ENCODE data around the gene TEK.

The TEK gene

GRCh38 chr9:27272103-27272502, 163.1 kb downstream of the TEK start:
- H3K36me3 ChIP-seq (ENCODE audit: insufficient read depth, low read length), result no peaks in the 10 kb centered on the region
- no peak overlapping the region for H3K4me3 ChIP-seq (ENCODE audit: low read depth in 1 of 2, low read length in 2 of 2)
- H2AFZ ChIP-seq (ENCODE audit: low read depth, low read length), result no peak overlapping the region
- no peaks in the 10 kb centered on the region for H3K4me1 ChIP-seq (ENCODE audit: insufficient read depth, low read length)
- no peak overlapping the region for H3K4me2 ChIP-seq (ENCODE audit: insufficient read depth, low read length)
- H3K27ac ChIP-seq (ENCODE audit: low read length), result no peak overlapping the region
- H3K79me2 ChIP-seq (ENCODE audit: insufficient read depth, low read length), result no peaks in the 10 kb centered on the region
- H4K20me1 ChIP-seq (ENCODE audit: insufficient read depth, low read length), result no peaks in the 10 kb centered on the region
- H3K27me3 ChIP-seq (ENCODE audit: insufficient read depth, low read length, poor library complexity), result no peaks in the 10 kb centered on the region
- TF ChIP-seq CTCF (IDR thresholded peaks at IDR 0.05; ENCODE audit: borderline replicate concordance, extremely low read depth, low read length, poor library complexity, severe bottlenecking) (no peak), EZH2 (IDR thresholded peaks at IDR 0.05; ENCODE audit: borderline replicate concordance, low read depth, low read length, severe bottlenecking) (no peak)
- no peaks in the 10 kb centered on the region for H3K9me3 ChIP-seq (ENCODE audit: insufficient read depth, low read length, severe bottlenecking)
- ATAC-seq (ENCODE audit: insufficient read depth, low read depth), result no peak
- H3K9ac ChIP-seq (ENCODE audit: low read depth, low read length), result no peak overlapping the region
- DNase-seq, result no peak

- Histone ChIP-seq H3K36me3 (ENCODE audit: insufficient read depth, low read length) (no peaks in the 10 kb centered on the region), H4K20me1 (ENCODE audit: insufficient read depth, low read length) (no peaks in the 10 kb centered on the region), H3K4me1 (ENCODE audit: insufficient read depth, low read length) (no peaks in the 10 kb centered on the region), H2AFZ (ENCODE audit: low read depth, low read length) (no peak overlapping the region), H3K4me2 (ENCODE audit: insufficient read depth, low read length) (no peak overlapping the region), H3K27me3 (ENCODE audit: insufficient read depth, low read length, poor library complexity) (no peaks in the 10 kb centered on the region), H3K9ac (ENCODE audit: low read depth, low read length) (no peak overlapping the region), H3K9me3 (ENCODE audit: insufficient read depth, low read length, severe bottlenecking) (no peaks in the 10 kb centered on the region), H3K27ac (ENCODE audit: low read length) (no peak overlapping the region), H3K4me3 (ENCODE audit: low read depth in 1 of 2, low read length in 2 of 2) (no peak overlapping the region), H3K79me2 (ENCODE audit: insufficient read depth, low read length) (no peaks in the 10 kb centered on the region)
- ATAC-seq (ENCODE audit: insufficient read depth, low read depth) (no peak), DNase-seq (no peak)
- TF ChIP-seq CTCF (IDR thresholded peaks at IDR 0.05; ENCODE audit: borderline replicate concordance, extremely low read depth, low read length, poor library complexity, severe bottlenecking) (no peak), EZH2 (IDR thresholded peaks at IDR 0.05; ENCODE audit: borderline replicate concordance, low read depth, low read length, severe bottlenecking) (no peak)
These were observed 164.2 kb downstream of the TEK start for GRCh38 chr9:27273186-27273585.

GRCh38 chr9:27276193-27277030, 167.4 kb downstream of the TEK start:
- DNase-seq (no peak), ATAC-seq (ENCODE audit: insufficient read depth, low read depth) (no peak)
- Histone ChIP-seq H3K4me1 (ENCODE audit: insufficient read depth, low read length) (no peaks in the 10 kb centered on the region), H2AFZ (ENCODE audit: low read depth, low read length) (no peak overlapping the region), H4K20me1 (ENCODE audit: insufficient read depth, low read length) (no peaks in the 10 kb centered on the region), H3K9ac (ENCODE audit: low read depth, low read length) (no peak overlapping the region), H3K9me3 (ENCODE audit: insufficient read depth, low read length, severe bottlenecking) (no peaks in the 10 kb centered on the region), H3K36me3 (ENCODE audit: insufficient read depth, low read length) (no peaks in the 10 kb centered on the region), H3K27ac (ENCODE audit: low read length) (no peak overlapping the region), H3K79me2 (ENCODE audit: insufficient read depth, low read length) (no peaks in the 10 kb centered on the region), H3K4me2 (ENCODE audit: insufficient read depth, low read length) (no peak overlapping the region), H3K27me3 (ENCODE audit: insufficient read depth, low read length, poor library complexity) (no peaks in the 10 kb centered on the region), H3K4me3 (ENCODE audit: low read depth in 1 of 2, low read length in 2 of 2) (no peak overlapping the region)
- TF ChIP-seq CTCF (IDR thresholded peaks at IDR 0.05; ENCODE audit: borderline replicate concordance, extremely low read depth, low read length, poor library complexity, severe bottlenecking) (peak; percentile 72), EZH2 (IDR thresholded peaks at IDR 0.05; ENCODE audit: borderline replicate concordance, low read depth, low read length, severe bottlenecking) (no peak)

Measured in DND-41 (cell line).